HG02970 (cell line): Measurements from ENCODE around the gene ZNF81.
"Not testable (repeated sequence)": the region's sequence is repeated elsewhere in the genome, so short reads cannot be mapped to it uniquely, and the experiment has no call there.

Experiments used
- ATAC-seq: cut with Tn5 transposase; IDR thresholded peaks from one replicate; pipeline ENCODE4 v1.9.1; 2021; ENCODE audit warnings: mild to moderate bottlenecking, moderate library complexity, moderate number of reproducible peaks; ENCODE audit not compliant: unreplicated experiment, low FRiP score

The ZNF81 gene

DNA sequence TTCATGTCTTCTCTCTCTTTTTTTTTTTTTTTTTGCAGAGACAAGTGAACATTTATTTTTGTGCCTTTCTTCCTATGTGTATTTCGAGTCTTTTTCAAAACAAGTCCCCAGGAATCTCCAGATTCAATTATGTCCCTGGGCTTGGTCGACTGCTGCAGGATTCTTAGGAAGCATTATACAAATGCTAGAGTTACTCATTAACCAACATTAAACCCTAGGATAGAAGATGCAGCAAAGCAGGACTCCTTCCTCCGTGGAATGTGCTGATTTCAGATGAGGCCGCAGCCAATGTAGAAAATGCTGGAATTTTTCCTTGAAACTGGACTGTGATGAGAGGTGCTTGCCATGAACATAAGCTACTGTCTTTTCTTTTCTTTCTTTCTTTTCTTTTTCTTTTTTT is 3.4 kb downstream of the ZNF81 start:
- no peak for ATAC-seq

DNA sequence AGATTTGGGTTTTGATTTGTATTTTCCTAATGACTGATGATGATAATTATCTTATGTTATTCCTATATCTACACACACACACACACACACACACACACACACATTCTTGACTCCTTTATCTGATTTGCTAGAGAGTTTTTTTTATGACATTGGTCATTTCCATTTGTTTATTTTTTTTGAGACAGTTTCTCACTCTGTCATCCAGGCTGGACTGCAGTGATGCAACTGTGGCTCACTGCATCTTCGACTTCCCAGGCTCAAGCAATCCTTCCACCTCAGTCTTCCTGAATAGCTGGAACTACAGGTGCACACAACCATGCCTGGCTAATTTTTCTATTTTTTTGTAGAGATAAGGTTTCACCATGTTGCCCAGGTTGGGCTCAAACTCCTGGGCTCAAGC is 6.7 kb downstream of the ZNF81 start:
- ATAC-seq = no peak

DNA sequence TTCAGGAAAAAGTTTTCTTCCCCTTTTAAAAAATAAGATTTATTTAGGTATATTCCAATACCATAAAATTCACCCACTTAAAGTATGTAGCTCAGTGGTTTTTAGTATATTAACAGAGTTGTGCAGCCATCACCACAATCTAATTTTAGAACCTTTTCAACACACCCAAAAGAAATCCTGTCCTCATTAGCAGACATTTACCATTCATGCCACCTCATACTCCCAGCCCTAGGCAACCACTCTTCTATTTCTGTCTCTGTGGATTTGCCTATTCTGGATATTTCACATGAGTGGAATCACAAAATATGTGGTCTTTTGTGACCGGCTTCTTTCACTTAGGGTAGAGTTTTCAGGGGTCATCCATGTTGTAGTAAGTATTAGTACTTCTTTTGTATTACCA is 7.4 kb downstream of the ZNF81 start:
- no peak for ATAC-seq

DNA sequence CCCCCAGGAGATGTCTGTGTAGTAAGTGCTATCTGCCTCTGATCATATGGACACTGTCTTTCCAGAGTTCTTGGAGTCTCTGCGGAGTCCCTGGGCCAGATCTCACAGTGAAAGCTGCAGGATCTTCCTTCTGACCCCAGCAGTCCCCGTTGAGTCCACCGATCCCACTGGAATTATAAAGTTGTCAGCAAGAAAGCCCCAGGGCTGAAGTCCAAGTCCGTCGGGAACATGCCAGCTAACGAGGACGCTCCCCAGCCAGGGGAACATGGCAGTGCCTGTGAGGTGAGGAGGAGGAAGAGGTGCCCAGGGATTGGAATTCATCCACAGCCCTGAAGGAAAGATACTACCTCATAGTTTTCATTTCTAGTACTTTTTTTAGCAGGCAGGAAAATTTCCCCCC is 9.3 kb downstream of the ZNF81 start:
- no peak for ATAC-seq

DNA sequence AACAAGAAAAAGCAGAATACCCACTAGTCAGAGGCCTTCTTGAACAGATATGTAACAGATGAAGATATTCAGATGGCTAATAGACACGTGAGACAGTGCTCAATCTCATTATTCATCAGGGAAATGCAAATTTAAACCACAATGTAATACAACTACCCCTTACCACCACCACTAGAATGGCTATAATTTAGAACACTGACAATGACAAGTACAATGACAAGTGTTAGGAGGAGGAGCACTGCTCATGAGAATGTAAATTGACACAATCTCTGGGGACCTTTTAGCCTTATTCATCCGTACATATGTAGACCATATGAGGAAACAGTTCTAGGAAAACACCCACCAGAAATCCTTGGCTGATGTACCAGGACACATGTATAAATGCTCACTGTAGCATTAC is 13.1 kb downstream of the ZNF81 start:
- no peak for ATAC-seq

DNA sequence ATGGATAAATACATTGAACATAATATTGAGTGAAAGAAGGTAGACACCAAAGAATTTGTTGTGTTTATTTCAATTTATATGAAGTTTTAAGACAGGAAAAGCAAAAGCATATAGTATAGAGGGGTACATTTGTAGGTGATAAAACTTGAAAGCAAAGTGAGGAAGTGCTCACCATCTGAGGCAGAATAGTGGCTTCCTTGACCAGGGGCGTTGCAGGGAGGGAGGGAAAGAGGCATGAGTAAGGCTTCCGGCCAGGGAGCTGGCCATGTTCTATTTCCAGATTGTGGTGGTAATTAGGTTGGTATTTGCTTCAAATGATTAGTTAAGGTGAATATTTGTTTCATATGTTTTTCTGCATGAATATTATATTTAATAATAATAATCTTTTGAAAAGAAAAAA is 13.7 kb downstream of the ZNF81 start:
- not testable (repeated sequence) for ATAC-seq

DNA sequence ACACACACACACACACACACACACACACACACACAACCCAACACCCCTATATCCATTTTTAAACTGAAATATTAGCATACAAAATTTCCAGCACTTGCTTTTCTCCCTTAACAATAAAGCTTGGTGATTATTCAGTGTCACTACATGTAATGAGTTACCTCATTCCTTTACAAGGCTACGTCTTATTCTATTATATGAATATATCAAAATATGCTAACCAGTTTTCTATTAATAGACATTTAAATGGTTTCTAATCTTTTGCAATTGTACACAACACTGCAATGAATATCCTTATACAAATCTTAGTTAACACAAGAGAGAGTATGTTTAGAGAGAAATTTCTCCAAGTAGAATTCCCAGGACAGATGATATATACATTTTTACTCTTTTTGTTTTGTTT is 14.2 kb downstream of the ZNF81 start:
- no peak for ATAC-seq

DNA sequence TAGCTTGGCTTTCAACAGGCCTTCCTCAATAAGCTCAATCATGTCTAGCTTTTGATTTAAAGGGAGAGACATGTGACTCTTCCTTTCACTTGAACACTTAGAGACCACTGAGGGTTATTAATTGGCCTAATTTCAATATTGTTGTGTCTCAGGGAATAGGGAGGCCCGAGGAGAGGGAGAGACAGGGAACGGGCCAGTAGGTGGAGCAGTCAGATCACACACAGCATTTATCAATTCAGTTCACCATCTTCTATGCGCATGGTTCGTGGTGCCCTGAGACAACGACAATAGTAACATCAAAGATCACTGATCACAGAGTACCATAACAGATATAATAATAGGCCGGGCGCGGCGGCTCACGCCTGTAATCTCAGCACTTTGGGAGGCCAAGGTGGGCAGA is 17.8 kb downstream of the ZNF81 start:
- no peak for ATAC-seq

DNA sequence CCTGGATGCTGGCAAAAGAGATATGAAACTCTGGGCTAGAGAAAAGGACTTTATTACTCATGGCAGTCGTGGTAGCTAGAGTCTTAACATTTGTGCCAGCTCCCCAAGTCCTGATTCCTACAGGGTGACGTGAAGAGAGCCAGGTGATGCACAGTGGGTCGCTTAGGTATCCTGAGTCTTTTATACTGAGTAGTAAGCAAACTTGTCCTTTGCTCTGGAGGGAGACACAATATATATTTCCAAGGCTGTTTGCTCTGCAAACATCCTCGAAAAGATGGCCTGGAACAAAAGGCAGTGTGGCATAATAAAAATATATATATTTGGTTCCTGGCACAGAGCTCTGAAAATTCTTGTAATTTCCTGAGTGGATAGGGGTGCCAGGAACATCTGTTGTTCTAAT is 23.0 kb downstream of the ZNF81 start:
- ATAC-seq = no peak

DNA sequence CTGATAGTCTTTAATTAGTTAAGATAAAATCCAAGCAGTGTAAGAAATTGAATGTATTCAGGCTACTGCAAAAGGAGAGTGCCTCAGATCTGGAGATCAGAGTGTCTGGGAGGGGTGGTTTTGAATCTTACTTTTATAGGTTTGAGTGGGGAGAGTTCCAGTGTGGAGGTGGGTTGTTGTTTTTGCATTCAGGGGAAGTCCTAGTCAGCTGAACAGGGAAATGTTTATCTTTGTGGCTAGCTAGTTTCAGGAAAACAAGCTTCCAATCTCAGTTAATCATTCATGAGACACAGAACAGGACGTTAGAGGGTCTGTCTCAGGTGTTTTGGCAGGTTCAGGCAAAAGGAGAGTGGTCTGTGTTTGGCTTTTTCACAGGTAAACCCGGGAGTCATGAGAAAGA is 26.0 kb downstream of the ZNF81 start:
- ATAC-seq = no peak

DNA sequence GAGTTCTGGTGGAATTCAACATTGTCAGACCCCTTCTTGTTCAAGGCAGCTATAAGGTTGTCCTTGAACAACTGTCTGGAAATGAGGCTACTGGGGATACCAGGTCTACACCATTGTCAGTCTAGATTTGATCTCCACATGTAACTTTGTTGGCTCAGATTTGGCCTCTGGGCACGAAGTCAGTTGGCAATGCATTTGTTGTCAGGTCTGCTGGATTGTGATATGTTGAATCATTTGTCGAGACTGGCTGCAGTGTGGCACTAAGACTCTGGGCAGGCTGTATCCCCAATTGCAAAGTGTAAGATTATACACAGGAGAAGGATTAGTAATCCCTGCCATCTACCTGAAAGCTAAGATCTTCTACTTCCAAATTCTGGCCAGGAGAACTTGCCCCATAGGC is 26.5 kb downstream of the ZNF81 start:
- no peak for ATAC-seq

DNA sequence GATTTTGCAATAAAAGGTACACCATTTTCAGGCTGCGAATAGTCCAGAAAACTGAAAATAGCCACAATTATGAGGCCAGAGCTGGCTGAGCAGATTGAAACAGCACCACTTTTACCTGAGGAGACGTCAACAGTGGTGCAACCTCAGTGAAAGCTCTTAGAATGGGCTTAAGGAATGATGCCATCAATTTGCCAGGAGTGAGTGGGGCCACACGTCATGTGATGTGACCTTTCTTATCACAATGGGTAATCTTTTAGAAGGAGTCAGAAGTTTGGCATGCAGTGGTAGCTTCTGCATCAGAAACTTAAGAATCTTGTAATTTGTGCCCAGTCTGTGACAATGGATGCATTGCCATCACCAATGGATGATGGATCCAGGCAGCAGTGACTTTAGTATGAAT is 27.6 kb downstream of the ZNF81 start:
- no peak for ATAC-seq

DNA sequence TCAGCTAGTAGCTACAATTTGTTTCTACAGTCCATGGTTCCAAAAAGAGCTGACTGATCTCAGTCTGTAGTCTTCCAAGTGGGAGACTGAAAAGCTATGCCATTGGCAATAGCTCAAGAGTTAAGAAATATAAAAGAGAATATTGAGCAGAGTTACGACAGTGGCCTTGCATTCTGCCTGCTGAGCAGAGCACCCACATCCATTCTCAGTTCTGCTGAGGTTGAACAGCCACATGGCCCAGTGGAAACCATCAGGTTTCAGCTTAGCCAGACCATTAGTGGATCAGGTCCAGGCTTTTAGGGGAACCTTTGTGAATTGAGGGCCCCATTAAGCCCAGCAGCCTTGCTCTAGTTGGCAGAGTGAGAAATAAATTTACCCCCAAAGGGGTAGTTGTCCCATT is 28.1 kb downstream of the ZNF81 start:
- ATAC-seq = no peak

DNA sequence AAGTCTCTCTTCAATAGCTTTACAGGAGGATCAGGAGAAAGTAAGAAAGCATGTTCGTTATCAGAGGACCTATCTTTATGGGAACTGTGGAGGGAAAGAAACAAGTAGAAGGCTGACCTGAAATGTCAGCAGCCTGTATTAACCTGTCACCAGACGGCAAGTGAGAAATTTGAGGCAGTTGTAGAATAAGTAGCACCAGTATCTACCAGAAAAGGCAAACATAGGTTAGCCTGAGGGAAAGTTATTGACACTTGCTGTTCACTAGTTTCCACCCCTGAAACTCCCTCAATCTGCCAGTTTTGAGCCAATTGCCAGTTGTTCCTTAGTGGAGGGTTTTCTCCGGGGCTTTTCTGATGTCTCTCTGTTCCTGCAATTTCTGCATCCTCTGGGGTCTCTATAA is 36.4 kb downstream of the ZNF81 start:
- ATAC-seq = no peak

DNA sequence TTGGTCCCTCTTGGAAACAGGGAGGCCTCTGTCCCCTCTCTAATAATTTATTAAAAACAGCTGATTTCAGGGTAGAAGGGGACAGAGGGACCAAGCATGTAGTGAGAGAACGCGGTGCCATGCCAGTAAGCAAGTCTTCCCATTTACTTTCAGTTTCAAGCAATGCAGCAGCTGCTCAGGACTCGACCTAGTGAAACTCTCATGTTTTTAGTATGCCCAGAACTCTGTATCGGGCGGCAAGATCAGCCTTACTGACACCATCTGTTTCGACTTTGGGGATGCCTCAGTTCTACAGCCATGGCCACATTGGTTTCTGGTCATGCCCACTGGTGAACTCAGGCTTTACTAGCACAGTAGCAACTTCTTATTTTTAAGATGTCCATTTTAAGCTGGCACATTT is 40.6 kb downstream of the ZNF81 start:
- no peak for ATAC-seq

DNA sequence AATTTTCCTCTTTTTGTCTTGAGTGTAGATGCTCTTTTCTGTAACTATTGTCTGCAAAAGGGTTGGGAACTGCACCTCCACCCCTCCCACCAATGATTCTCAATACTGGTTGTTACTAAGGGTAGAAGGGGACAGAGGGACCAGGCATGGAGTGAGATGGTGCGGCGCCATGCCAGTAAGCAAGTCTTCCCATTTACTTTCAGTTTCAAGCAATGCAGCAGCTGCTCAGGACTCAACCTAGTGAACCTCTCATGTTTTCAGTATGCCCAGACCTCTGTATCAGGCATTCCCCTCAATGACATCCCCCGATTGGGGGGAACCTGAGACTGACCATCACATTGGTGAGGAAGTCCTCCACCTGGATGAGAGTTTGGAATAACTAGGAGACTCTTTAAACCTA is 41.5 kb downstream of the ZNF81 start:
- no peak for ATAC-seq

DNA sequence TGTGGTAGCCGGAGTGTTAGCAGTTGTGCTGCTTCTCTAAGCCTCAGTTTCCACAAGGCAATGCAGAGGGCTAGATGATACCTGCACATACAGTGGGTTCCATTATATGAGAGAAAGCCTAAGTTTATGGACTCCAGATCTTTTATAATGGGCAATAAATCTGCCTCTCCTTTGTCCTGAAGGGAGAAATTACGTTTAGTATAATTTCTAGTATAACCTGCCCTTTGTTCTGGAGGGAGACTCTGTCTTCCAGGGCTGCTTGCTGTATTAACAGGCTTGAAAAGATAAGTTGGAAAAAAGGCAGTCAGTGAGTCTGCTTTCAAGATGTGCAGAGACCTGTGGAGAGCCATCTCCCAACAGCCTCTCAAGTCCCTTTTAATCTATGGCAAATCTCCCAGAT is 42.8 kb downstream of the ZNF81 start:
- no peak for ATAC-seq

DNA sequence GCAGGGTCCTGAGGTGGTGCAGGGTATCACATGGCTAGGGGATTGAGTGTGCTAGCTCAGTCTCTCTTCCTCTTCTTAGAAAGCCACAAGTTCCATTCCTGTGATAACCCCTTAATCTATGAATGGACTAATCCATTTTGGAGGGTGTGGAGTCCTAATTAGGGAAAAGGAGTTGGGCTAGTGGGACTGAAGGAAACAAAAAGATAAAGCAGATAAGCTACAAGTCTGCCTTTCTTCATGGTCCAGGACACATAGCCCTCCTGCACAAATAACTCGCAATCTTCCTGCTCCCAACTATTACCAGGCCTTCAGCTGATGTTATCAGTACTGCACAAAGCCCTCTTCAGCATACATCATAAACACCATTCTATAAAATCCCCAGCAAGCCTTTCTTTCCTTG is 44.2 kb downstream of the ZNF81 start:
- no peak for ATAC-seq

DNA sequence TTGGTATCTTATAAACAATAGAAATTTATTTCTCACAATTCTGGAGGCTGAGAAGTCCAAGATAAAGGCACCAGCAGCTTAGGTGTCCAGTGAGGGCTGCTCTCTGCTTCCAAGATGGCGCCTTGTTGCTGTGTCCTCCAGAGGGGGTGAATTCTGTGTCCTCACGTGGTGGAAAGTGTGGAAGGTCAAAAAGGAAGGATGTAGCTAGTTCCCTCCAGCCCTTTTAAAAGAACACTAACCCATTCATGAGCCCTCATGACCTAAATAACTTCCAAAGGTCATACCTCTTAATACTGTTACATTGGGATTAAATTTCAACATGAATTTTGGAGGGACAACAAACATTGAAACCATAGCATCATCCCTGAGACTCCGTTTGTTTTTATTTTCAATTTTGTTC is 48.8 kb downstream of the ZNF81 start:
- no peak for ATAC-seq

DNA sequence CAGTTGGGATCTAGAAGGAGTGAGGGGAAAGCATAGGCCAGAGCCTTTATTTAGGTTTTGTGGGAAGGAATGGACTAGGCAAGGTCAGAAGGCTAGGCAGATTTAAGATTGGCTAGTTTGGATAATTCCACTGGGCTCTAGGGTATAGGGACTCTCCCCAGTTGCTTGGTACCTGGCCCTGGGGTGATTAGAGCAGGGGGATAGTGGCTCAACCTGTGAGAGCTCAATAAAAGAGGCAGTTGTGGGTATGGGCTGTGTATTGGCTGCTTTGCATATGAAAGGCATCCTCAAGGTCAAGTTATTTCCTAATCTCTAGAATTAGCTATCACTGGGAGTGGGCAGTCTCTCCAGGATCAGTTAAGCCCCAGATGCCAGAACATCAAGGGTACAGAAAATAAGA is 61.3 kb downstream of the ZNF81 start:
- ATAC-seq = no peak

DNA sequence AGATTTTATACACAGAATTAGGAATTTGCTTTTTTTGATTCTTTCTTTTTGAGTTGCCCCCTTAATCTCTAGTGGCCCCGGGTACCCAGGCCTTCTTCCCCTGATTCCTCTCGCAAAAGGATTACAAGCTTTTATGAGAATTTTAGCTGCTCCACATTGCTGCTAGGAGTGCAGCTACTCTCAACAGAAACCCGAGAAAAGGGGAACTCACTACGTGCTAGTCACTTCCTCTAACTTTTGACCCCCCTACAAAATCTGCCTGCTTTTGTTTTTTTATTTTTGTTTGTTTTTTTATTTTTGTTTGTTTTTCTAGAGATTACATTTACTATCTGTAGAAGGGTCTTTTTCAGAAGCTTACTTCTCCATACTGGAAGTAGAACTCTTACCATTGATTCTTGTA is 64.1 kb downstream of the ZNF81 start:
- ATAC-seq = no peak

DNA sequence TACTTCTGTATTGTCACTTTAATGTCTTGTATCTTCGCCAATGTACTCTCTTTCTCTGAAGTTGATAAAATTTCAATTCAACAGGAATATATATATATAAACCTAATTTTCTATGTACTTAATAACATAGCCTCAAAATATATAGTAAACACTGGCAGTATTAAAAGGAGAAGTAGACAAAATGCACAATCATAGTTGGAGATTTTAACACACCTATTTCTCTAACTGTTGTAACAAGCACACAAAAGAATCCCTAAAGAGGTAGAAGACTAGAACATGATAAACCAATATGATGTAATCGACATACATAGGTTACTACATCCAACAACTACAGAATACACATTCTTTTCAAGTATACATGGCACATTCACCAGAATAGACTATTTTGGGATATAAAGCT is 65.5 kb downstream of the ZNF81 start:
- ATAC-seq = no peak

DNA sequence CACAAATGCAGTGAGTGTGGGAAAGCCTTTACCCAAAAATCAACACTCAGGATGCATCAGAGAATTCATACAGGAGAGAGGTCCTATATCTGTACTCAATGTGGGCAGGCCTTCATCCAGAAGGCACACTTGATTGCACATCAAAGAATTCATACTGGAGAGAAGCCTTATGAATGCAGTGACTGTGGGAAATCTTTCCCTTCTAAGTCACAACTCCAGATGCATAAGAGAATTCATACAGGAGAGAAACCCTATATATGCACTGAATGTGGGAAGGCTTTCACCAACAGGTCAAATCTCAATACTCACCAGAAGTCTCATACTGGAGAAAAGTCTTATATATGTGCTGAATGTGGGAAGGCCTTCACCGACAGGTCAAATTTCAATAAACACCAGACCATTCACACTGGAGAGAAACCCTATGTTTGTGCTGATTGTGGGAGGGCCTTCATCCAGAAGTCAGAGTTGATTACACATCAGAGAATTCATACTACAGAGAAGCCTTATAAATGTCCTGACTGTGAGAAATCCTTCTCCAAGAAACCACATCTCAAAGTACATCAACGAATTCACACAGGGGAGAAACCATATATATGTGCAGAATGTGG is 79.3 kb downstream of the ZNF81 start:
- ATAC-seq = no peak
